Adrenal gland (tissue), 12 donors: Measurements from ENCODE around the gene ATG4B. TPM values are rescaled to one million over a fixed set of nuclear protein-coding genes. Genes with fewer than 3 reads are reported as not detected.

ENCODE experiments used
- DNase-seq, 7 donors: peaks; one replicate each; pipeline ENCODE4 v3.0.0-alpha.2; 2019 to 2020
- H3K27ac ChIP-seq, 5 donors: fragments of 200-600 bp; sonication (generic) in 4 of 5; 1 replicate in 3 of 5; 2 replicates in 2 of 5; pipeline versions ENCODE4 v1.5.1 to v1.8.0; 2016 to 2020; ENCODE audit warnings: mild to moderate bottlenecking in 1 of 5
- H3K27me3 ChIP-seq: fragments of 200-600 bp; 2 replicates; pipeline ENCODE4 v1.8.0; 2021
- H3K36me3 ChIP-seq, 2 donors: fragments of 200-600 bp; replicated peaks in 1 of 2; 1 replicate in 1 of 2; 2 replicates in 1 of 2; pipeline versions ENCODE4 v1.5.1 to v1.8.0; 2018 to 2022
- H3K4me1 ChIP-seq, 2 donors: fragments of 200-600 bp; replicated peaks in 1 of 2; 1 replicate in 1 of 2; 2 replicates in 1 of 2; pipeline versions ENCODE4 v1.5.1 to v1.8.0; 2018 to 2021
- H3K4me3 ChIP-seq, 4 donors: fragments of 200-600 bp; sonication (generic) in 3 of 4; one replicate each; pipeline ENCODE4 v1.5.1; 2016 to 2018
- H3K9me3 ChIP-seq, 3 donors: fragments of 200-600 bp; sonication (generic) in 1 of 3; replicated peaks in 1 of 3; 1 replicate in 2 of 3; 2 replicates in 1 of 3; pipeline versions ENCODE4 v1.5.1 to v1.8.0; 2016 to 2021
- CTCF ChIP-seq, 6 experiments: fragments of 450-650 bp in 4 of 6; fragments of 200-600 bp in 2 of 6; sonication (generic) in 1 of 6; IDR thresholded peaks; 1 replicate in 5 of 6; 2 replicates in 1 of 6; pipeline versions ENCODE4 v1.5.1 to v1.8.0; 2016 to 2021; ENCODE audit warnings: antibody characterized with exemption in 6 of 6, mild to moderate bottlenecking in 2 of 6, moderate library complexity in 1 of 6
- POLR2A ChIP-seq, 2 donors: fragments of 450-650 bp; IDR thresholded peaks; one replicate each; pipeline ENCODE4 v1.6.1; 2017; ENCODE audit warnings: antibody characterized with exemption in 2 of 2, mild to moderate bottlenecking in 2 of 2, moderate library complexity in 1 of 2
- WGBS, 4 donors: extraction: QIAGEN DNeasy Blood & Tissue Kit in 2 of 4; methylation state at CpG; one replicate each; pipeline versions ENCODE4 v1.1.5 to v1.1.7; 2013 to 2017; 5-methylcytosine and 5-hydroxymethylcytosine counted together
- intact Hi-C, 2 donors: fragments of 100-400 bp; cut with DNase I; formaldehyde crosslinking; loops; one replicate each; pipeline versions ENCODE4 v1.14.1 to v1.15.0; 2022 to 2023
- polyA plus RNA-seq, 3 donors: library from polyadenylated mRNA; stranded (reverse); fragments of 200-250 nt in 2 of 3; fragments of 350-450 nt in 1 of 3; fragmentation: Illumina TruSeq in 1 of 3; extraction: RNeasy Lipid Tissue Mini Kit (QIAGEN cat#74804) in 1 of 3; gene quantifications; one replicate each; pipeline ENCODE4 v1.2.3, GENCODE V29; 2013 to 2014
- total RNA-seq, 9 donors: library from RNA; depleted of rRNA in 4 of 9; stranded (reverse); fragments of >200 nt in 4 of 9; fragments of 120-200 nt in 1 of 9; fragmentation: NEBNext Ultra II Directional in 1 of 9; extraction: Animal tissue kit (Norgen Biotek cat#: 25700) in 1 of 9; gene quantifications; one replicate each; pipeline versions ENCODE4 v1.1.0 to v1.2.4, GENCODE V29; 2013 to 2023
- donor health status: healthy with polysubstance abuse.
- donor health status: Bipolar disorder and iron deficiency.
- donor health status: DM: yes; HTN: yes; CAD: no.
- donor health status: DM: no; HTN: no; CAD: no.
- donor health status: DM: no; HTN: no; CAD: no.
- donor health status: DM: yes; HTN: yes; CAD: no.

ATG4B gene
- total and polyA plus RNA-seq, 12 donors: 37.3 to 167 (median 60.2) TPM

- Histone ChIP-seq H3K27ac (no peak overlapping the region), H3K4me1 (no peaks in the 10 kb centered on the region), H3K27me3 (no peaks in the 10 kb centered on the region), H3K36me3 (peaks cover 0 to 45% of the 10 kb centered on the region in 2 donors), H3K9me3 (no peaks in the 10 kb centered on the region), H3K4me3 (no peak overlapping the region)
- intact Hi-C loops: no loop called here
- 83 to 92% (median 87%) methylated on average over 23 of the region's 23 CpGs for WGBS, 4 donors
- DNase-seq: no peak
- TF ChIP-seq POLR2A (IDR thresholded peaks at IDR 0.05) (no peak), CTCF (IDR thresholded peaks at IDR 0.05) (no peak)
These were observed 28.4 kb downstream of the ATG4B start for GRCh38 chr2:241665731-241666440.

GRCh38 chr2:241666627-241667400 lies 29.3 kb downstream of the ATG4B start:
- no peaks in the 10 kb centered on the region for H3K4me1 ChIP-seq

GRCh38 chr2:241668354-241668753 lies 30.9 kb downstream of the ATG4B start:
- H3K36me3 ChIP-seq: peaks cover 0 to 58% of the 10 kb centered on the region in 2 donors
- intact Hi-C loops: no loop called here
- whole genome bisulfite sequencing, 4 donors: 95 to 96% (median 95%) methylated on average over 15 to 21 of the region's 21 CpGs
- H3K9me3 ChIP-seq: no peaks in the 10 kb centered on the region
- H3K4me3 ChIP-seq: no peak overlapping the region
- no peaks in the 10 kb centered on the region for H3K4me1 ChIP-seq
- no peaks in the 10 kb centered on the region for H3K27me3 ChIP-seq
- H3K27ac ChIP-seq: no peak overlapping the region
- TF ChIP-seq CTCF (IDR thresholded peaks at IDR 0.05) (no peak), POLR2A (IDR thresholded peaks at IDR 0.05) (no peak)
- DNase-seq: no peak

More at GRCh38 chr2:241666627-241667400, 29.3 kb downstream of the ATG4B start:
- Histone ChIP-seq H3K4me3 (no peak overlapping the region), H3K9me3 (no peaks in the 10 kb centered on the region), H3K36me3 (peaks cover 0 to 51% of the 10 kb centered on the region in 2 donors), H3K27me3 (no peaks in the 10 kb centered on the region), H3K27ac (peak overlapping the region in 1 of 5 donors; percentile 30)
- intact Hi-C loops: no loop called here
- 74 to 79% (median 79%) methylated on average over 27 to 42 of the region's 42 CpGs for WGBS, 4 donors
- TF ChIP-seq CTCF (IDR thresholded peaks at IDR 0.05) (no peak), POLR2A (IDR thresholded peaks at IDR 0.05) (no peak)
- DNase-seq: peak in 1 of 7 donors; percentile 79

GRCh38 chr2:241668839-241669238 lies 31.3 kb downstream of the ATG4B start:
- Histone ChIP-seq H3K27ac (no peak overlapping the region), H3K4me3 (no peak overlapping the region), H3K4me1 (no peaks in the 10 kb centered on the region), H3K27me3 (no peaks in the 10 kb centered on the region), H3K9me3 (no peaks in the 10 kb centered on the region), H3K36me3 (peaks cover 0 to 58% of the 10 kb centered on the region in 2 donors)
- intact Hi-C loops: no loop called here
- no peak for DNase-seq
- TF ChIP-seq CTCF (IDR thresholded peaks at IDR 0.05) (no peak), POLR2A (IDR thresholded peaks at IDR 0.05) (no peak)
- WGBS, 4 donors: 77 to 92% (median 85%) methylated on average over 12 of the region's 12 CpGs
